Central memory CD8-positive, alpha-beta T cell (primary cell): ENCODE results near the gene TCEAL1.
"Not testable (repeated sequence)": the region's sequence is repeated elsewhere in the genome, so short reads cannot be mapped to it uniquely, and the experiment has no call there.

ENCODE experiments used
- ATAC-seq: fragments of 150-1000 bp; cut with Tn5 transposase; replicated peaks from 2 replicates; pipeline ENCODE4 v1.10.0; 2022; ENCODE audit warnings: mild to moderate bottlenecking, moderate FRiP score, moderate number of reproducible peaks; ENCODE audit not compliant: poor library complexity, severe bottlenecking; ENCODE audit errors: extremely low read depth
- DNase-seq, 2 donors: peaks; one replicate each; pipeline ENCODE4 v3.0.0; 2021; ENCODE audit warnings: low spot score in 2 of 2
- H3K27ac Mint-ChIP-seq: one replicate; pipeline ENCODE4 v1.8.0; 2022; ENCODE audit warnings: low read depth, mild to moderate bottlenecking, moderate library complexity, mixed read lengths
- H3K27me3 Mint-ChIP-seq: one replicate; pipeline ENCODE4 v1.8.0; 2022; ENCODE audit warnings: mixed read lengths
- H3K36me3 Mint-ChIP-seq: one replicate; pipeline ENCODE4 v1.8.0; 2022; ENCODE audit warnings: mild to moderate bottlenecking, moderate library complexity, mixed read lengths; ENCODE audit not compliant: insufficient read depth
- H3K4me1 Mint-ChIP-seq: one replicate; pipeline ENCODE4 v1.8.0; 2022; ENCODE audit warnings: mixed read lengths
- H3K4me3 Mint-ChIP-seq: one replicate; pipeline ENCODE4 v1.8.0; 2022; ENCODE audit warnings: mild to moderate bottlenecking, moderate library complexity, mixed read lengths
- H3K9me3 Mint-ChIP-seq: one replicate; pipeline ENCODE4 v1.8.0; 2022; ENCODE audit warnings: mixed read lengths

Gene TCEAL1

DNA sequence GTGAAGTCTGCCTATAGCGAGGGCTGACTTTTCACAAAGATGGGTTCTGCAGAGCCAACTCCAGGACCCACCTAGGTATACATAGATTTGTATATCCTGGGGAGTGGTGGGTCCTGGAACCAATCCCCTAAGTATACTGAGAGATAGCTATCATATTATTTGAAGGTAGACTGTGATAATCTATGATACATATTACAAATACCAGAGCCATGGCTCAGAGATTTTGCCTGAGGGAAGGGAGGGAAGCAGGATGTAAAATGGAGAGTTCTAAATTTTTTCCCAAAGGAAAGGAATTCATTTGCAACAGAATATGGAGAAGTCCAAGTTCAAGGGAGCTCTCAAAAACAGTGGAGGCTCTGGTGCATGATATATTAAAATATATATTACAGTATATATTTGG is 13.8 kb upstream of the TCEAL1 start:
- ATAC-seq (no peak), DNase-seq (no peak)
- H3K4me1 Mint-ChIP-seq: no peaks in the 10 kb centered on the region
- no peaks in the 10 kb centered on the region for H3K36me3 Mint-ChIP-seq
- H3K27ac Mint-ChIP-seq: no peak overlapping the region
- no peaks in the 10 kb centered on the region for H3K27me3 Mint-ChIP-seq
- H3K9me3 Mint-ChIP-seq: no peaks in the 10 kb centered on the region
- H3K4me3 Mint-ChIP-seq: no peak overlapping the region

- H3K36me3 Mint-ChIP-seq: no peaks in the 10 kb centered on the region
- no peak overlapping the region for H3K27ac Mint-ChIP-seq
- H3K4me3 Mint-ChIP-seq: no peak overlapping the region
- H3K4me1 Mint-ChIP-seq: no peaks in the 10 kb centered on the region
- H3K9me3 Mint-ChIP-seq: no peaks in the 10 kb centered on the region
- ATAC-seq: no peak
- DNase-seq: no peak
- no peaks in the 10 kb centered on the region for H3K27me3 Mint-ChIP-seq
These were observed 12.9 kb upstream of the TCEAL1 start for GRCh38 chrX:103615781-103616371.

DNA sequence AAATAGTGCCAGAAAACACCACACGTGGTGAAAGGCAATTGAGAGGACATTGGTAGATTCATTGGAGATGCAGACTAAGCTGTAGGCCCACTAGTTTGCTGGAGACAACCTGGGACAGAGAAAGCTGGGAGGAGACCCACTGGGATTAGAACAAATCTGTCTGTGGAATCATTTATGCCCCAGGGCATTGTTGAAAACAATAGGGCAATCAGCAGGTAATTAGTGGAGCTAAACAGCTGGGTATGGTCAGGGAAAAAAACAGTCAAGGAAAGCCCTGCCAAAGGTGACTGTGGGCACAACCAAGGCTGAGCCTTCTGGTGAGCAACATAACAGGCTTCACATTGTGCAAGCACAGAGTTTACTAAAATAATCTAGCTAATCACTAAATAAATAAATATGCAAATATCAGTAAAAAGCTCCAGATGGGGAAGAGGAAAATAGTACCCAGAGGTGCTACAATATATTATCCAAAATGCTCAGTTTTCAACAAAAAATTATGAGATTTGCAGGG is 12.0 kb upstream of the TCEAL1 start:
- ATAC-seq (no peak), DNase-seq (no peak)
- Mint-ChIP-seq H3K9me3 (no peaks in the 10 kb centered on the region), H3K4me3 (no peak overlapping the region), H3K27me3 (no peaks in the 10 kb centered on the region), H3K4me1 (no peaks in the 10 kb centered on the region), H3K27ac (no peak overlapping the region), H3K36me3 (no peaks in the 10 kb centered on the region)

DNA sequence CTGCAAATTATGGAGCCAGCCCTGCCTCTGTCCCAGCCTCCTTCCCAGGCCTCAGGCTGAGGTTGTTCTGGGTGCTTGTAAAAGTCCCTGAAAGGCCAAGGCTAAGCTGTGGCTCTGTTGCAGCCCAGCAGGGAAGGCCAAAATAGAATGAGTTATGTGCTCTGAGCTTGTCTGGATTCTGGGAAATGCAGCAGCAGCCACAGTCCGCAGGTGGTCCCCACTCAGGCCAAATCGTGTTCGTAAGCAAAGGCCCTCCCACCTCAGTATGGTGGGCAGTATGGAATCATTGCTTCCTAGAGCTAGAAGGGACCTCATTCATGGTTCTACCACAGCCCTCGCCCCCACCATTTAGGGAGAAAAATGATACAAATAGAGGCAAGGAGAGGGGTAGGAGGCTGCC is 4.7 kb upstream of the TCEAL1 start:
- H3K27me3 Mint-ChIP-seq: no peaks in the 10 kb centered on the region
- no peaks in the 10 kb centered on the region for H3K9me3 Mint-ChIP-seq
- no peaks in the 10 kb centered on the region for H3K36me3 Mint-ChIP-seq
- ATAC-seq (no peak), DNase-seq (no peak)
- H3K4me3 Mint-ChIP-seq: no peak overlapping the region
- H3K4me1 Mint-ChIP-seq: peaks cover 8% of the 10 kb centered on the region
- no peak overlapping the region for H3K27ac Mint-ChIP-seq

DNA sequence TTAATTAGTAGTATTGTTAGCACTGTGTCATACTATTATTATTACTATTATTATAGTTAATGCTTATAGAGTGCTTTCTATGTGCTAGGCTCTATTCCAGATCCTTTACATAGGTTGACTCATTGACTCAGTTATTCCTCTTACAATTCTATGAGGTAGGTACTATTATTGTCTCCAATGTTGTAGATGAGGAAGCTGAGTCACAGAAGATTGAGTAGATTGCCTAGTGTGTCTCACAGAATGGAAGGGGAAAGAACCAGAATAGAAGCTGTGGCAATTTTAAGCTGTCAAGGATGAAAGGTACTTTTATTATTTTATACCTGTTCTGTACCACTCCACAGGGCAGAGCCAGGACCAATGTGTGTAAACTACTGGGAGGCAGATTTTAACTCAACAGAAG is 1.9 kb upstream of the TCEAL1 start:
- Mint-ChIP-seq H3K27ac (peak overlapping the region; percentile 38), H3K4me1 (peaks cover 20% of the 10 kb centered on the region), H3K36me3 (peaks cover 4% of the 10 kb centered on the region), H3K9me3 (no peaks in the 10 kb centered on the region), H3K27me3 (no peaks in the 10 kb centered on the region), H3K4me3 (no peak overlapping the region)
- no peak for ATAC-seq
- no peak for DNase-seq

DNA sequence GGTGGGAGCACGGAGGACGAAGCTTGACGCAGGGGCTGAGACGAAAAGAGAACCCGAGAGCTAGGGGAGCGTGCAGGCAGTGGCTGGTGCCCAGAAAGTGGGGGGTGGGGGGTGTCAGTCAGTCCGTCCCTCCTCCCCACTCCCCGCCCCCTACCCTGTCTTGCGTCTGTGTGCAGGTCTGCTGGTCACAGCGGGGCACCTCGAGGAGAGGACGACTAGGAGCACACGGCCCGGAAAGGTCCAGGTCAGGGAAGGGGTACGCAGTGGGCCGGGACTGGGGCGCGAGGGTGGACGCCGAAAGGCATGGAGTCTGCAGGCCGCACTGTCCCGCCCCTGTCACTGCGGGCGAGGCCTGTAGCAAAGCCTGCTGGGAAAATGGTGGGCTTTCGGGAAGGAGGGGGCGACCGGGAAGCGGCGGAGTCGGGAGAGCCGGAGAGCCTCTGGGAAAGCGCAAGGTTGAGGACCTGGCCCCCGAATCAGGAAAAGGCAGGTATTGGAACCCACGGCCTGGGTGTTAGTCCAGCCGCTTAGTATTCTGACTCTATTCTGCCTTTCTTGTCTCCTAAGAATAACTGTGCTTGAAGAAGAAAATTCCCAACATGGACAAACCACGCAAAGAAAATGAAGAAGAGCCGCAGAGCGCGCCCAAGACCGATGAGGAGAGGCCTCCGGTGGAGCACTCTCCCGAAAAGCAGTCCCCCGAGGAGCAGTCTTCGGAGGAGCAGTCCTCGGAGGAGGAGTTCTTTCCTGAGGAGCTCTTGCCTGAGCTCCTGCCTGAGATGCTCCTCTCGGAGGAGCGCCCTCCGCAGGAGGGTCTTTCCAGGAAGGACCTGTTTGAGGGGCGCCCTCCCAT is 769 bp downstream of the TCEAL1 start:
- ATAC-seq: peak; percentile 59

DNA sequence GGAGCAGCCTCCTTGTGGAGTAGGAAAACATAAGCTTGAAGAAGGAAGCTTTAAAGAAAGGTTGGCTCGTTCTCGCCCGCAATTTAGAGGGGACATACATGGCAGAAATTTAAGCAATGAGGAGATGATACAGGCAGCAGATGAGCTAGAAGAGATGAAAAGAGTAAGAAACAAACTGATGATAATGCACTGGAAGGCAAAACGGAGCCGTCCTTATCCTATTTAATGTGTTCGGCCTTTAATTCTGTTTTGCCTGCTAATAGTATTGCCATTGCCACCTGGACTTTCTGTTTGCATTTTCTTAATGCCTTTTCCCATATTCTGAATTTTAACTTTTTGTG is 1.4 kb downstream of the TCEAL1 start:
- Mint-ChIP-seq H3K4me3 (peak overlapping the region; percentile 89), H3K36me3 (peaks cover 4% of the 10 kb centered on the region), H3K9me3 (no peaks in the 10 kb centered on the region), H3K27ac (no peak overlapping the region), H3K4me1 (peaks cover 20% of the 10 kb centered on the region), H3K27me3 (no peaks in the 10 kb centered on the region)
- no peak for DNase-seq
- no peak for ATAC-seq

More for the DNA sequence above, 769 bp downstream of the TCEAL1 start:
- no peak for DNase-seq
- H3K27me3 Mint-ChIP-seq: no peaks in the 10 kb centered on the region
- peaks cover 4% of the 10 kb centered on the region for H3K36me3 Mint-ChIP-seq
- H3K27ac Mint-ChIP-seq: peak overlapping the region; percentile 90
- no peaks in the 10 kb centered on the region for H3K9me3 Mint-ChIP-seq
- H3K4me1 Mint-ChIP-seq: peaks cover 20% of the 10 kb centered on the region
- peak overlapping the region; percentile 89 for H3K4me3 Mint-ChIP-seq

GRCh38 chrX:103631145-103631544 is 2.4 kb downstream of the TCEAL1 start:
- DNase-seq: no peak
- peaks cover 4% of the 10 kb centered on the region for H3K36me3 Mint-ChIP-seq
- H3K27me3 Mint-ChIP-seq: no peaks in the 10 kb centered on the region
- peaks cover 20% of the 10 kb centered on the region for H3K4me1 Mint-ChIP-seq
- no peak overlapping the region for H3K4me3 Mint-ChIP-seq
- H3K9me3 Mint-ChIP-seq: no peaks in the 10 kb centered on the region
- ATAC-seq: no peak
- no peak overlapping the region for H3K27ac Mint-ChIP-seq

DNA sequence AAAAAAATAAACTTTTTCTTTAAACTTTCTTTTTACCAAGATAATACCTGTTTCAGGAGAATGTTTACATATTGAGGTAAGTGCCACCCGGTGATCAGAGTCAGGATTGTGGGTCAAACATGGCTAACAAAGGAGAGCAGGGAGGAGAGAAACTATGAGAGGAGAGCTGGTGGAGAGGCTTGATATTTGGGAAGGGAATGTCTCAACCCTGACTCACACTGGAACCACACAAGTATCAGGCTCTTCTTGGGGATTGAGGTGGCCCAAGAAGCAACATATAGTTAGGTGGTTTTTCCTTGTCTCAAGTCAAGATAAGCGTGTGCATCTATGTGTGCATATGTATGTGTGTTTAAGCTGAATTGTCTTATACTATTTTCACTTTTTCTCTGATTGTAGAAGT is 6.7 kb downstream of the TCEAL1 start:
- H3K27me3 Mint-ChIP-seq: no peaks in the 10 kb centered on the region
- H3K4me1 Mint-ChIP-seq: no peaks in the 10 kb centered on the region
- H3K36me3 Mint-ChIP-seq: no peaks in the 10 kb centered on the region
- no peak for ATAC-seq
- H3K9me3 Mint-ChIP-seq: no peaks in the 10 kb centered on the region
- no peak overlapping the region for H3K4me3 Mint-ChIP-seq
- H3K27ac Mint-ChIP-seq: no peak overlapping the region
- DNase-seq: no peak

DNA sequence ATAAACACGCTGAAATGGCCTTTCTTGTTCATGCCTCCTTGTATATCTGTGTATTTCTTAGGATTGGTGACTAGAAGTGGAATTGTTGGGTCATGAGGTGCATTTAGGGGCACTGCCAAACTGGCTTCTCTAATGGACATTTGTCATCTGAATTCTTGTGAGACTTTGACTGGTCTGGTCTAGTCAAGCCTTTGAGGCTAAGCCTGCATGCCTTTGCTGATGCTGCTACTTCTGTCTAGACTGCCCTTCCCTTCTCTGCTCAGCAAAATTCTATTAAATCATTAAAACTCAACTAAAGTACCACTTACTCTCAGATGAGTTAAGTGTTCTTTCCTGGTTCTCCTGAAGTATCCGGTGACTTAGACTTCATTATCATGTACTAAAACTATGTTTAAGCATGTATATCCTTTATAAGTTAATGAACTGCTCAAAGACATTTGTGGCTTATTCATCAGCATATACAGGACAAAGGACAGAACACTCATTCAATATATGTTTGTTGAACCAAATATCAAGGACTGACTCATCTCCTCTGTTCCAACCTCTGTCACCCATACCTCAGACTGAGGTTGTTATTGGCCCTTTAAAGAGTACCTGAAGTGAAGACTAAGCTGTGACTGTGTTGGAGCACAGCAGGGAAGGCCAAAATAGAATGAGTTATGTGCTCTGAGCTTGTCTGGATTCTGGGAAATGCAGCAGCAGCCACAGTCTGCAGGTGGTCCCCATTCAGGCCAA is 9.0 kb downstream of the TCEAL1 start:
- H3K9me3 Mint-ChIP-seq: no peaks in the 10 kb centered on the region
- no peak overlapping the region for H3K4me3 Mint-ChIP-seq
- no peaks in the 10 kb centered on the region for H3K4me1 Mint-ChIP-seq
- H3K36me3 Mint-ChIP-seq: no peaks in the 10 kb centered on the region
- no peak overlapping the region for H3K27ac Mint-ChIP-seq
- no peak for ATAC-seq
- H3K27me3 Mint-ChIP-seq: no peaks in the 10 kb centered on the region
- no peak for DNase-seq

GRCh38 chrX:103638479-103639346 is 9.9 kb downstream of the TCEAL1 start:
- not testable (repeated sequence) for H3K4me3 Mint-ChIP-seq, ATAC-seq

More at GRCh38 chrX:103638479-103639346, 9.9 kb downstream of the TCEAL1 start:
- H3K4me1 Mint-ChIP-seq, DNase-seq, H3K36me3 Mint-ChIP-seq, H3K27ac Mint-ChIP-seq, H3K27me3 Mint-ChIP-seq, H3K9me3 Mint-ChIP-seq: not testable (repeated sequence)
